BLaER1 (cell line): ENCODE data around the gene GHITM.

Source experiments
- H3K27ac ChIP-seq: shearing (Covaris generic); formaldehyde crosslinking; 2 replicates; pipeline ENCODE4 v1.8.1; 2022
- H3K27me3 ChIP-seq: shearing (Covaris generic); formaldehyde crosslinking; 2 replicates; pipeline ENCODE4 v1.8.1; 2022
- H3K36me3 ChIP-seq: shearing (Covaris generic); formaldehyde crosslinking; 2 replicates; pipeline ENCODE4 v1.8.1; 2022
- H3K4me1 ChIP-seq: shearing (Covaris generic); formaldehyde crosslinking; 2 replicates; pipeline ENCODE4 v1.8.1; 2022
- H3K4me2 ChIP-seq: shearing (Covaris generic); formaldehyde crosslinking; 2 replicates; pipeline ENCODE4 v1.8.1; 2022
- H3K4me3 ChIP-seq: shearing (Covaris generic); formaldehyde crosslinking; 2 replicates; pipeline ENCODE4 v1.8.1; 2022
- H3K9ac ChIP-seq: shearing (Covaris generic); formaldehyde crosslinking; 2 replicates; pipeline ENCODE4 v1.8.1; 2022
- H3K9me3 ChIP-seq: shearing (Covaris generic); formaldehyde crosslinking; 2 replicates; pipeline ENCODE4 v1.8.1; 2022
- H4K20me1 ChIP-seq: shearing (Covaris generic); formaldehyde crosslinking; 2 replicates; pipeline ENCODE4 v1.8.1; 2022
- Cebpa-rat ChIP-seq: shearing (Covaris generic); IDR thresholded peaks from 2 replicates; pipeline ENCODE4 v1.8.1; 2022

Gene GHITM

DNA sequence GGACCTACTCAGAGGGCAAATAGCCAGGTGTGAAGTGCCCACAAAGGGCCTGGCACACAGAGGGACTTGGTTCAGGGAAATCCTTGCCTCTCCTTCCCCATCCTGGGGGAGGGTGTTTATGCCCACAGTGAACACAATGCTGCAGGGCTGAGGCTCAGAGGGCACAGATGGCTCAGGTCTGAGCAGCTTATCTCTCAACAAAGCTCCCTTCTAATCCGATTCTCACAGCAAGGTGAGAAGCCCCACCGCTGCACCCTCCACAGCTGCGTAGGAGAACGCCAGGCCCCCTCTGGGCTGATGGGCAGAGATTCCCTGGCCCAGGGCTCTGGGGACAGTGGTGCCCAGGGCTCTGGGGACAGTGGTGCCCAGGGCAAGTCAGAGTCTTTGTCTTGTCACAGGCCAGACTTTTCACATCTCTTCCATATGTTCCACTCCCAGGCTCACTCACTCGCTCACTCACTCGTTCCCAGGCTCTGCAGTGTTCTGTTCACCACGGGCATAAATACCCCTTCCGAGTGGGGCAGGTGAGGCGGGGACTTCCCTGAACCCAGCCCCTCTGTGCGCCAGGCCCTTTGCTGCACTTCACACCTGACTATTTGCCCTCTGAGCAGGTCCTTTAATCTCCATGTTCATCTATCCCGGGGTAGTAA lies 46.3 kb downstream of the GHITM start:
- Histone ChIP-seq H3K4me2 (no peak overlapping the region), H3K27me3 (no peaks in the 10 kb centered on the region), H3K4me3 (no peak overlapping the region), H3K27ac (no peak overlapping the region), H3K4me1 (0 out of 2 replicates have a peak, but pooled peaks cover 6% of the 10 kb centered on the region), H4K20me1 (no peaks in the 10 kb centered on the region), H3K9me3 (peaks cover 15% of the 10 kb centered on the region), H3K36me3 (no peaks in the 10 kb centered on the region), H3K9ac (no peak overlapping the region)
- no peak for TF ChIP-seq Cebpa-rat

DNA sequence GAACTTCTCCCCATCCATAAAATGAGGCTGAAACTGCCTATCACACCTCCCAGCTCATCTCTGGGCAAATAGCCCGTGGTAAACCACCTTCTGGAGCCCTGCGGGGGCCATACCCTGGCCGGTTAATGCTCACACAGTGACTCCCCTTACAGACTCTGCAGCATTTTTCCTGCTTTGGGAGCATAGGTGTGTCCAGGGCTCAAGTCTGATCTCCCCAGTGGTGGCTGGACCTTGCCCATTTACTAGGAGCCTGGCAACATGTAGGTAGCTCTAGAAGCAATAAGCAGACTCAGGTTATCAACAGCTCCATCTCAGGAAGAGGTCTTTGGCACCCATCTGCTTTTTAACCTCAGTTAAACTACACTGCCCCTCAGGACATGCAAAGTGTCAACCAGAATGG lies 49.5 kb downstream of the GHITM start:
- no peak overlapping the region for H3K27ac ChIP-seq
- no peaks in the 10 kb centered on the region for H4K20me1 ChIP-seq
- TF ChIP-seq Cebpa-rat, result no peak
- H3K9me3 ChIP-seq, result no peaks in the 10 kb centered on the region
- H3K36me3 ChIP-seq, result no peaks in the 10 kb centered on the region
- H3K4me1 ChIP-seq, result 0 out of 2 replicates have a peak, but pooled peaks cover 6% of the 10 kb centered on the region
- no peak overlapping the region for H3K4me3 ChIP-seq
- H3K9ac ChIP-seq, result no peak overlapping the region
- peaks cover 14% of the 10 kb centered on the region for H3K27me3 ChIP-seq
- H3K4me2 ChIP-seq, result no peak overlapping the region

DNA sequence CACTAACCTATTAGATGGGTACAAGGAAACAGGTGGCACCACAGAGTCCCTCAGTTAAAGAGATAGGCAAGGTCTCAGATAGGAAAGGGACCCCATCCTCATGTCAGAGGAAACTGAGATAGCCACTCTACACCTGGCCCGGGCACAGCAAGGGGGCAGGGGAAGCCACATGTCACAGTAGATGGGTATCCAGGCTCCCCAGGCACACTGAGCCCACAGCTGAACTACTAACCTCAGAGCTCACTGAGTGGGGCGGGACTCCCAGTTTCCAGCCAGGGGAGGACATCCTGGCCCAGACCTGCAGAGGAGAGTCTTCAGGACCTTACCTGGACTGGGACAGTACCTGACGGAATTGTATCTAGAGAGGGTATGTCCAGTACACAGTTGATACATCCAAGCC lies 51.3 kb downstream of the GHITM start:
- Histone ChIP-seq H3K4me2 (no peak overlapping the region), H3K27ac (no peak overlapping the region), H3K27me3 (peaks cover 32% of the 10 kb centered on the region), H3K9me3 (peaks cover 6% of the 10 kb centered on the region; the same call in 1 of the 2 replicates), H3K9ac (no peak overlapping the region), H3K4me1 (no peaks in the 10 kb centered on the region), H3K4me3 (no peak overlapping the region), H3K36me3 (no peaks in the 10 kb centered on the region), H4K20me1 (no peaks in the 10 kb centered on the region)
- no peak for TF ChIP-seq Cebpa-rat

DNA sequence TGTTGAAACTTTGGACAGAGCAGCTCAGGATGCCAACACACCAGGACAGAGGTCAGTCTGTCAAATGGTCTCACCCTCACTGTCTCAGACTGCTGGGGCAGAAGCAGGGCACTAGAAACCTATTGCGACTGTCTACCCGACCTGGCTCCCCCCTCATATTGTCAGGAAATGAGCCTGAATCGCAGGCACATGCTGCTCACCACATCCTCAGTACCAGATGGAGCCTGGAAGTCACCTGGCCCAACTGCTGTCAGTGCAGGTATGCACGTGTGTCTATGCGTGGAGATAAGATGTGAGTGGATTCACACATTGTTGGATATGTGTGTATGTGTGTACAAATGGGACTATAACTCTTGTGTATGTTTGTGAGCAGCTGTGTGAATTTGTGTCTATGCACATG lies 51.8 kb downstream of the GHITM start:
- TF ChIP-seq Cebpa-rat, result no peak
- H3K9me3 ChIP-seq, result peaks cover 6% of the 10 kb centered on the region; the same call in 1 of the 2 replicates
- H3K36me3 ChIP-seq, result no peaks in the 10 kb centered on the region
- H3K27me3 ChIP-seq, result peaks cover 37% of the 10 kb centered on the region
- no peak overlapping the region for H3K9ac ChIP-seq
- H3K4me1 ChIP-seq, result no peaks in the 10 kb centered on the region
- H3K4me3 ChIP-seq, result no peak overlapping the region
- no peaks in the 10 kb centered on the region for H4K20me1 ChIP-seq
- H3K4me2 ChIP-seq, result no peak overlapping the region
- no peak overlapping the region for H3K27ac ChIP-seq

DNA sequence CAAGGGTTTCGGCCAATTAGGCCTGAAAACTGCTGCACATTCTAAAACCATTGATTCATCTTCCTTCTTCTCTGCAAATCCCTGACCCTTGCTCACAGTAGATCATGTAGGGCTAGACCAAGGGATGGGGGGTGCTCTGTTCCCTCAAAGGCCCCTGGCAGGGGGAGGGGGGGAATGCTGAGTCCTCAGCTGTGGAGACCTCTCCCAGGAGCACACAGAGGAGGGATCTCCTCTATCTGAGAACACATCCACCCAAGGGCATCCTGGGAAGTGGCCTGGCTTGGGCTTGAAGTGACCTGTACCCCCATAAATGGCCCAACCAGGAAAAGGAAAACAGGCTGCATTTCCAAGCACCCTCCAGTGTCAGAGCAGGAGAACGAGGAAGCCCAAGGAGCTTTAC lies 54.0 kb downstream of the GHITM start:
- H3K4me2 ChIP-seq, result no peak overlapping the region
- H3K36me3 ChIP-seq, result no peaks in the 10 kb centered on the region
- no peak overlapping the region for H3K27ac ChIP-seq
- H3K4me1 ChIP-seq, result no peaks in the 10 kb centered on the region
- no peak overlapping the region for H3K4me3 ChIP-seq
- TF ChIP-seq Cebpa-rat, result no peak
- peaks cover 6% of the 10 kb centered on the region; the same call in 1 of the 2 replicates for H3K9me3 ChIP-seq
- H3K9ac ChIP-seq, result no peak overlapping the region
- H3K27me3 ChIP-seq, result peaks cover 50% of the 10 kb centered on the region
- H4K20me1 ChIP-seq, result no peaks in the 10 kb centered on the region

DNA sequence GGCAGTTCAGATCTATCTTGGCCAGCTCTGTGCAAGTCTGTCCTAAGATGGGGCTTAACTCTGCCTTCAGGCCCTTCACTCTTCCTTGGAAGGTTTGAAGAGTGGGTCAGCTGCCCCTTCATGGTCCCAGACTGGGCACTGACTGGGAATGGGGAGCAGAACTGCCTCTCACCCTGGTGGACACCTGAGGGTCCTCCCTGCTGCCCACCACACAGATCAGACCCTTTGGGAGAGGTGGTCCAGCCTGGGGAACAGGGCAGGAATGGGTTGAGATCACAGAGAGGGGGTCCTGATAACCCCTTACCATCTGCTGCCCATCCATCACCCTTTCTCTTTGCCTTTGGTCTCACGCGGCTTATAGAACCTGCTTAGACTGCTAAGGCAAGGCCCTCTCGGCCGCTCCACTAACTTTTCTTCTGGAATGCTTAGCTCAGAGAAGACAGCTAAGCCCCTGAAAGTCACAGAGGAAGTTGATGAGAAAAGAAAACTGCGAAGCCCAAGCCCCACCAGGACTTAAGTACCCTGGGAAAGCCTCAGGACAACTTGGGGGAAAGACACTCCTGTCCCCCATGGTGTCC lies 54.6 kb downstream of the GHITM start:
- H3K4me3 ChIP-seq, result no peak overlapping the region
- H3K4me1 ChIP-seq, result no peaks in the 10 kb centered on the region
- H3K36me3 ChIP-seq, result no peaks in the 10 kb centered on the region
- peaks cover 6% of the 10 kb centered on the region; the same call in 1 of the 2 replicates for H3K9me3 ChIP-seq
- no peak for TF ChIP-seq Cebpa-rat
- H3K27me3 ChIP-seq, result peaks cover 50% of the 10 kb centered on the region
- no peak overlapping the region for H3K9ac ChIP-seq
- no peak overlapping the region for H3K27ac ChIP-seq
- H4K20me1 ChIP-seq, result no peaks in the 10 kb centered on the region
- H3K4me2 ChIP-seq, result peak overlapping the region; percentile 39

DNA sequence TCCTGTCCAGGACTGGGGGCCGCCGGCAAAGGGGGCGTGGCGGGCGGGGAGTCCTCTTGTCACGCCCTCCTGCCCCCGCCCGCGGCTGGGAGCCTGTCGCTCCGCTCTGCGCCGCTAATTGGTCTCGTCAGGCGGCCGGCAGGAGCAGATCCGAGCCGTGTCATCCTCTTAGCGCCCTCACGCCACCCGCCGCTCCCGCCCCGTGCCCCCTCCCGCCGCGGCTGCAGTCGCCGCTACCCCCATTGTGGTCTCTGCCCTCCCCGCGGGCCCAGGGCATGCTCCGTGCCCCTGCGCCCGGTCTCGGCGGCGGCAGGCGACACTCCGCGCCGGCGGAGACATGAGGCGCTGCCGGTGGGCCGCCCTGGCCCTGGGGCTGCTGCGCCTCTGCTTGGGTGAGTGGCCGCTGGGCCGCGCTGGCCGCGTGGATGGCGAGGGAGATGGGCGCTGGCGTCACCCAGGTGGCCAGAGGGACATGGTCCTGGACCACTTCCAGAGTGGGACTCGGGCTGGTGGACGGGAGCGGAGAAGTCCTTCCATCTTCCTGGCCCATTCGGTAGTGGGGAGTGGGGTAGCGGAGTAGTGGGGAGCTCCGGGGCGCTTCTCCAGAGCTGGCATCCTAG lies 55.2 kb downstream of the GHITM start, which contains the start of gene CDHR1:
CDHR1 (plus strand) TSS at position 114 of the 620 bp plus-strand sequence; CDS start at position 338, 224 bp downstream.
- Histone ChIP-seq H3K4me2 (peak within 1 kb of the TSS; percentile 39), H3K27me3 (peaks cover 50% of the 10 kb centered on the region), H3K4me3 (no peak within 1 kb of the TSS), H3K27ac (no peak within 1 kb of the TSS), H4K20me1 (no peaks in the 10 kb centered on the region), H3K36me3 (no peaks in the 10 kb centered on the region), H3K9ac (no peak within 1 kb of the TSS), H3K9me3 (peaks cover 6% of the 10 kb centered on the region; the same call in 1 of the 2 replicates), H3K4me1 (no peaks in the 10 kb centered on the region)
- TF ChIP-seq Cebpa-rat, result no peak

DNA sequence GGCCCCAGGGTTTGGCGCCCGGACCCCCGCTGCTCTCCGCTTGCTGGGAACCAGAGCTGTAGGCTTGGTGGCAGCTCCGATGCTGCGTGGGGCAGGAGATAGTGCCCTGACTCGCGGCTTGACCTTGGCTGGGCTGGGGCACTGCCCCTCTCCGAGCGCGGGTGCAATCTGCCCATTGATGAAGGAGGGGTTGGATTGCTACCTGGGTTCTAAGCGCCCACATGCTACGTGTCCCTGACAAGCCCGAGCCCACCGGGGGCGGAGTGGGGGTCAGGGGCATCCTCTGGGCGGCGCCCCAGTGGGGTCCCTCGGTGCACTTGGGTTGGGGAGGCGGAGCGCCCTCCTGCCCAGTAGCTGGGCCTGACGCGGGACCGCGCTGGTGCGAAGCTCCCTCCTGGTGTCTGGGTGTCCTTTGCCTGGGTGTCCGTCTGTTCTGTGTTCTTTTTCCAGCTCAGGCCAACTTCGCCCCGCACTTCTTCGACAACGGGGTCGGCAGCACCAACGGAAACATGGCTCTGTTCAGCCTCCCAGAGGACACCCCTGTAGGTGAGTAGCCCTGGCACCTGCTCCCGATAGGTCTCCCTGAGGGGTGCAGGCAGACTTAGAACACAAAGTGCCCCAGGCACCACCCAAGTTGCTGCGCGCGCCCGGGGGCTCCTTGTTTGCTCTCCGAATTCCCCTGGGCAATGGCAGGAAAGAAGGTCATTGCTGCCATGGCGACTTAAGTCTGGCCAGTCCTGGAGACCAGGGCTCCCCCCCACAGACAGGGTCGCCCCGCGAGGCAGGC lies 55.9 kb downstream of the GHITM start:
- Histone ChIP-seq H3K27ac (no peak overlapping the region), H3K27me3 (peaks cover 50% of the 10 kb centered on the region), H4K20me1 (no peaks in the 10 kb centered on the region), H3K9ac (no peak overlapping the region), H3K36me3 (no peaks in the 10 kb centered on the region), H3K9me3 (peaks cover 6% of the 10 kb centered on the region; the same call in 1 of the 2 replicates), H3K4me3 (no peak overlapping the region), H3K4me2 (no peak overlapping the region), H3K4me1 (no peaks in the 10 kb centered on the region)
- no peak for TF ChIP-seq Cebpa-rat

DNA sequence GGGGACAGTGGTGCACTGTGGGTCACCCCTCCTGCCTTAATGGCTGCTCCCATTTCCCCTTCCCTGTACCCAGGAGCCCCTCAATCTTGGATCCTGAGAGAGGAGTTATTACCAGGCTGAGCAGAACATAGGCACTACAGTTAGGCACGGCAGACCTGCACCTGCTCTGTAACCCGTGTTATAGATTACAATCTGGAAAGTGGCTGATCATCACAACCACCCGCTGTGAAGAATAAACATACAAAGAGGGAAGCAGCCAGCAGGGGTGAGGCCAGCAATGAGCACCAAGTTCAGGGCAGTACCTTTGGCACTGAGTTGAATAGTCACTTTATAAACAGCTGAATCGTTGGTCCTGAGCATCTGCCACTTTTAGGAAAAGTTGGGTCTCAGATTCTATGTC lies 56.8 kb downstream of the GHITM start:
- Histone ChIP-seq H3K27ac (no peak overlapping the region), H3K4me1 (no peaks in the 10 kb centered on the region), H4K20me1 (no peaks in the 10 kb centered on the region), H3K4me3 (no peak overlapping the region), H3K27me3 (peaks cover 50% of the 10 kb centered on the region), H3K9me3 (peaks cover 6% of the 10 kb centered on the region; the same call in 1 of the 2 replicates), H3K9ac (no peak overlapping the region), H3K36me3 (no peaks in the 10 kb centered on the region), H3K4me2 (no peak overlapping the region)
- no peak for TF ChIP-seq Cebpa-rat
